GM12878 (cell line): ENCODE data around the gene KCNQ1. TPM values are rescaled to one million over a fixed set of nuclear protein-coding genes. Genes with fewer than 3 reads are reported as not detected.

Experiments used
- ATAC-seq: fragments of 200-7000 bp; cut with Tn5 transposase; 3 replicates; pipeline ENCODE4 v1.9.1; 2020; ENCODE audit warnings: mild to moderate bottlenecking, moderate library complexity
- BruUV-seq: library from RNA; stranded (reverse); fragments of 400-500 nt; replicated peaks from 2 replicates; lab custom pipeline; 2021; lab: Mats Ljungman, UMichigan
- CTCF ChIA-PET: fragments of 300-600 bp; sonication (Branson Sonifier 250); formaldehyde crosslinking; extraction: SDS; loops from one replicate; lab custom pipeline; 2021; ENCODE audit warnings: inconsistent platforms; lab: Yijun Ruan, JAX
- POLR2A ChIA-PET: fragments of 350-600 bp; formaldehyde crosslinking; extraction: SDS; loops from one replicate; lab custom pipeline; 2021; ENCODE audit warnings: inconsistent platforms; lab: Charles Lee
- RAD21 ChIA-PET: fragments of 300-600 bp; sonication (Branson Sonifier 250); formaldehyde crosslinking; loops from one replicate; lab custom pipeline; 2023; ENCODE audit warnings: antibody characterized with exemption; ENCODE audit not compliant: unreplicated experiment; lab: Charles Lee
- SMC1A ChIA-PET: fragments of 300-600 bp; sonication (Branson Sonifier 250); formaldehyde crosslinking; loops from one replicate; lab custom pipeline; 2023; ENCODE audit not compliant: unreplicated experiment, uncharacterized antibody; lab: Charles Lee
- DNase-seq: peaks from one replicate; pipeline ENCODE4 v3.0.0-alpha.2; 2011; ENCODE audit warnings: low read depth, low spot score
- FAIRE-seq: peaks from 3 replicates; lab custom pipeline; 2011; peaks lifted over from hg19 to GRCh38; lab: Jason Lieb, UNC
- H2AFZ ChIP-seq: 2 replicates; pipeline ENCODE4 v1.6.0; 2011; ENCODE audit warnings: low read depth, low read length, control low read depth; ENCODE audit not compliant: control insufficient read depth
- H3K27ac ChIP-seq: 2 replicates; pipeline ENCODE4 v1.5.1; 2011; ENCODE audit warnings: control low read depth; ENCODE audit not compliant: control insufficient read depth, insufficient read depth
- H3K27me3 ChIP-seq, 2 experiments: replicated peaks in 1 of 2; 2 replicates each; pipeline versions ENCODE4 v1.6.0 to v1.6.1; 2011; ENCODE audit warnings: low read length in 1 of 2; ENCODE audit not compliant: control insufficient read depth in 2 of 2, insufficient read depth in 2 of 2
- H3K36me3 ChIP-seq, 2 experiments: 2 replicates each; pipeline ENCODE4 v1.5.1; 2011; ENCODE audit warnings: low read length in 1 of 2; ENCODE audit not compliant: control insufficient read depth in 2 of 2, insufficient read depth in 2 of 2
- H3K4me1 ChIP-seq: 2 replicates; pipeline ENCODE4 v1.6.1; 2011; ENCODE audit warnings: mild to moderate bottlenecking, low read length, moderate library complexity, mixed read lengths; ENCODE audit not compliant: control insufficient read depth, insufficient read depth
- H3K4me2 ChIP-seq: 2 replicates; pipeline ENCODE4 v1.6.0; 2011; ENCODE audit warnings: control low read depth; ENCODE audit not compliant: control insufficient read depth, insufficient read depth
- H3K4me3 ChIP-seq: fragments of 200-600 bp; sonication (generic); 2 replicates; pipeline ENCODE4 v1.5.1; 2016
- H3K79me2 ChIP-seq: 2 replicates; pipeline ENCODE4 v1.6.0; 2011; ENCODE audit warnings: low read length; ENCODE audit not compliant: control insufficient read depth, insufficient read depth
- H3K9ac ChIP-seq: 2 replicates; pipeline ENCODE4 v1.8.0; 2011; ENCODE audit warnings: low read length, control low read depth, mixed read lengths; ENCODE audit not compliant: control insufficient read depth, insufficient read depth
- H3K9me3 ChIP-seq: replicated peaks from 3 replicates; pipeline ENCODE4 v1.5.1; 2011; ENCODE audit warnings: mild to moderate bottlenecking, low read length; ENCODE audit not compliant: control insufficient read depth, insufficient read depth
- H4K20me1 ChIP-seq: 2 replicates; pipeline ENCODE4 v1.6.0; 2011; ENCODE audit not compliant: control insufficient read depth, insufficient read depth
- ASH2L ChIP-seq: fragments of 300-600, 200-600 bp; sonication (generic); IDR thresholded peaks from 2 replicates; pipeline ENCODE4 v1.6.1; 2017; ENCODE audit warnings: low read depth, mild to moderate bottlenecking, borderline replicate concordance
- BHLHE40 ChIP-seq, 2 experiments: fragments of 450-650 bp in 1 of 2; IDR thresholded peaks; 2 replicates each; pipeline ENCODE4 v1.6.1; 2011 to 2017; ENCODE audit warnings: low read depth in 2 of 2, borderline replicate concordance in 1 of 2, improper control_type of control experiment in 1 of 2, low read length in 1 of 2, mild to moderate bottlenecking in 1 of 2
- CEBPB ChIP-seq, 2 experiments: fragments of 150-350 bp in 1 of 2; IDR thresholded peaks; 2 replicates each; pipeline ENCODE4 v1.6.1; 2012 to 2014; ENCODE audit warnings: low read depth in 2 of 2, low read length in 2 of 2, borderline replicate concordance in 1 of 2, inconsistent platforms in 1 of 2
- GATAD2B ChIP-seq: fragments of 450-650 bp; conservative IDR thresholded peaks from 2 replicates; pipeline ENCODE4 v1.6.1; 2017; ENCODE audit warnings: low read depth, mild to moderate bottlenecking, moderate library complexity
- IRF4 ChIP-seq: IDR thresholded peaks from 2 replicates; pipeline ENCODE4 v1.6.1; 2011; ENCODE audit warnings: low read depth, low read length
- MAX ChIP-seq: IDR thresholded peaks from 2 replicates; pipeline ENCODE4 v1.6.1; 2012; ENCODE audit warnings: low read depth, low read length, improper control_type of control experiment
- NFYB ChIP-seq: IDR thresholded peaks from 2 replicates; pipeline ENCODE4 v1.6.1; 2011; ENCODE audit warnings: low read depth, mild to moderate bottlenecking, low read length, improper control_type of control experiment, moderate library complexity; ENCODE audit not compliant: insufficient read depth
- NR2C1 ChIP-seq: fragments of 450-650 bp; IDR thresholded peaks from 2 replicates; pipeline ENCODE4 v1.6.1; 2017; ENCODE audit warnings: antibody characterized with exemption, mild to moderate bottlenecking, moderate library complexity
- POLR2A ChIP-seq: IDR thresholded peaks from 2 replicates; pipeline ENCODE4 v1.6.1; 2011; ENCODE audit warnings: low read depth, mild to moderate bottlenecking, low read length
- RCOR1 ChIP-seq: conservative IDR thresholded peaks from 2 replicates; pipeline ENCODE4 v1.6.1; 2012; ENCODE audit warnings: low read depth, low read length, improper control_type of control experiment
- SPI1 ChIP-seq: IDR thresholded peaks from 2 replicates; pipeline ENCODE4 v1.6.1; 2011; ENCODE audit warnings: low read depth, mild to moderate bottlenecking, low read length, moderate library complexity, borderline replicate concordance; ENCODE audit not compliant: insufficient read depth
- YY1 ChIP-seq: IDR thresholded peaks from 2 replicates; pipeline ENCODE4 v1.6.1; 2011; ENCODE audit warnings: low read depth, mild to moderate bottlenecking, low read length
- ZBED1 ChIP-seq: IDR thresholded peaks from 2 replicates; pipeline ENCODE4 v1.6.1; 2016; ENCODE audit warnings: borderline replicate concordance
- WGBS: methylation state at CpG from one replicate; pipeline ENCODE4 v1.1.6; 2016; ENCODE audit warnings: low lambda C conversion rate; ENCODE audit not compliant: insufficient replicate concordance, insufficient coverage; ENCODE audit errors: missing lambda C conversion rate; 5-methylcytosine and 5-hydroxymethylcytosine counted together
- in situ Hi-C: fragments of 300-500 bp; cut with MboI; formaldehyde crosslinking; loops from 9 replicates; pipeline ENCODE4 v1.14.3; 2018; ENCODE audit warnings: mixed read lengths
- intact Hi-C: fragments of 100-400 bp; cut with micrococcal nuclease; formaldehyde crosslinking; loops from one replicate; pipeline ENCODE4 v1.14.2; 2022; ENCODE audit not compliant: unreplicated experiment
- polyA plus RNA-seq, 11 experiments: library from polyadenylated mRNA; depleted of rRNA in 4 of 11; unstranded in 6 of 11; stranded (reverse) in 5 of 11; fragments of >200 nt; fragmentation: Nextera tagmentation in 4 of 11; fragmentation: Illumina TruSeq in 1 of 11; extraction: Ambion mirVana in 4 of 11; extraction: Trizol in 1 of 11; gene quantifications; 1 replicate in 1 of 11; 2 replicates in 10 of 11; pipeline versions ENCODE4 v1.2.1 to v1.2.3, GENCODE V29; 2011 to 2016; ENCODE audit warnings: inconsistent platforms in 2 of 11, missing spikeins in 2 of 11, low read depth in 1 of 11
- total RNA-seq, 4 experiments: library from RNA; depleted of rRNA in 3 of 4; stranded (reverse); fragments of >200 nt in 3 of 4; fragmentation: Illumina TruSeq in 1 of 4; extraction: Trizol in 1 of 4; gene quantifications; 2 replicates each; pipeline versions ENCODE4 v1.2.1 to v1.2.3, GENCODE V29; 2013 to 2021
- TF ChIP-seq, protein P1 (sequence below): IDR thresholded peaks from 2 replicates; pipeline ENCODE4 v1.6.1; 2011; ENCODE audit warnings: borderline replicate concordance, low read depth, mild to moderate bottlenecking, moderate library complexity, low read length; ENCODE audit not compliant: insufficient read depth, poor library complexity, severe bottlenecking

KCNQ1 gene
- total and polyA plus RNA-seq, 10 of the 15 experiments (the other 5 are each of a cell fraction or from before 2014, with no cell fraction given) = 0.03 to 0.15 (median 0.12) TPM; not detected in 7

- no peaks in the 10 kb centered on the region for H3K79me2 ChIP-seq
- POLR2A ChIA-PET = no interaction called here
- H3K4me3 ChIP-seq = no peak overlapping the region
- H2AFZ ChIP-seq = no peak overlapping the region
- no peak overlapping the region for H3K27ac ChIP-seq
- intact Hi-C loops = no loop called here
- BruUV-seq = no TSS peak
- no peaks in the 10 kb centered on the region for H4K20me1 ChIP-seq
- H3K9me3 ChIP-seq = peaks cover 2% of the 10 kb centered on the region; the same call in 1 of the 3 replicates
- RAD21 ChIA-PET = no interaction called here
- no peaks in the 10 kb centered on the region for H3K36me3 ChIP-seq
- H3K4me1 ChIP-seq = no peaks in the 10 kb centered on the region
- no peaks in the 10 kb centered on the region; a peak in 1 of 4 replicates for H3K27me3 ChIP-seq
- CTCF ChIA-PET = no interaction called here
- in situ Hi-C loops = no loop called here
- TF ChIP-seq ASH2L (no peak), SPI1 (no peak), RCOR1 (no peak), YY1 (no peak), IRF4 (no peak), MAX (no peak), NR2C1 (no peak), GATAD2B (no peak), BHLHE40 (IDR thresholded peaks at IDR 0.05; ENCODE audit: borderline replicate concordance in 1 of 2, low read depth in 2 of 2, low read length in 1 of 2) (no peak), POLR2A (no peak), CEBPB (IDR thresholded peaks at IDR 0.05; ENCODE audit: borderline replicate concordance in 1 of 2, low read depth in 2 of 2, low read length in 2 of 2) (no peak), ZBED1 (no peak), NFYB (no peak)
- TF ChIP-seq, protein P1, sequence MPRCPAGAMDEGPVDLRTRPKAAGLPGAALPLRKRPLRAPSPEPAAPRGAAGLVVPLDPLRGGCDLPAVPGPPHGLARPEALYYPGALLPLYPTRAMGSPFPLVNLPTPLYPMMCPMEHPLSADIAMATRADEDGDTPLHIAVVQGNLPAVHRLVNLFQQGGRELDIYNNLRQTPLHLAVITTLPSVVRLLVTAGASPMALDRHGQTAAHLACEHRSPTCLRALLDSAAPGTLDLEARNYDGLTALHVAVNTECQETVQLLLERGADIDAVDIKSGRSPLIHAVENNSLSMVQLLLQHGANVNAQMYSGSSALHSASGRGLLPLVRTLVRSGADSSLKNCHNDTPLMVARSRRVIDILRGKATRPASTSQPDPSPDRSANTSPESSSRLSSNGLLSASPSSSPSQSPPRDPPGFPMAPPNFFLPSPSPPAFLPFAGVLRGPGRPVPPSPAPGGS = no peak
- 23% methylated on average over 4 of the region's 4 CpGs for WGBS
- SMC1A ChIA-PET = no interaction called here
- H3K9ac ChIP-seq = no peak overlapping the region
- ATAC-seq (no peak), DNase-seq (no peak), FAIRE-seq (no peak)
- H3K4me2 ChIP-seq = no peak overlapping the region
Observed at GRCh38 chr11:2826679-2827056, 381.9 kb downstream of the KCNQ1 start.
